NCI-H526 treated with DMSO at 0.1 percent for 48 hours (cell line): Measurements from ENCODE around the gene SDCCAG8.

ENCODE experiments used
- DNase-seq: peaks from one replicate; lab custom pipeline; 2025; lab: John Stamatoyannopoulos, UW

SDCCAG8 gene

GRCh38 chr1:243483952-243484351 is 228.1 kb downstream of the SDCCAG8 start:
- DNase-seq: no peak

GRCh38 chr1:243487036-243487648 is 231.3 kb downstream of the SDCCAG8 start:
- DNase-seq: no peak

GRCh38 chr1:243487649-243488227 is 231.9 kb downstream of the SDCCAG8 start:
- DNase-seq: no peak

GRCh38 chr1:243488459-243489157 is 232.8 kb downstream of the SDCCAG8 start:
- DNase-seq: no peak

GRCh38 chr1:243489158-243489527 is 233.3 kb downstream of the SDCCAG8 start:
- no peak for DNase-seq

GRCh38 chr1:243489681-243490546 is 234.1 kb downstream of the SDCCAG8 start:
- DNase-seq: no peak

GRCh38 chr1:243490748-243491686 is 235.2 kb downstream of the SDCCAG8 start:
- DNase-seq: no peak

GRCh38 chr1:243493156-243494129 is 237.6 kb downstream of the SDCCAG8 start:
- DNase-seq: no peak

- no peak for DNase-seq
These were observed 239.0 kb downstream of the SDCCAG8 start for GRCh38 chr1:243494741-243495431.

- DNase-seq: no peak
These were observed 239.8 kb downstream of the SDCCAG8 start for GRCh38 chr1:243495442-243496186.

GRCh38 chr1:243496187-243496646 is 240.4 kb downstream of the SDCCAG8 start:
- DNase-seq: no peak

- no peak for DNase-seq
These were observed 241.0 kb downstream of the SDCCAG8 start for GRCh38 chr1:243496806-243497205.

GRCh38 chr1:243497939-243498681 is 242.3 kb downstream of the SDCCAG8 start:
- no peak for DNase-seq

- DNase-seq: no peak
These were observed 243.4 kb downstream of the SDCCAG8 start for GRCh38 chr1:243499248-243499647.

GRCh38 chr1:243499711-243500110 is 243.9 kb downstream of the SDCCAG8 start:
- DNase-seq: no peak

- DNase-seq: no peak
These were observed 244.7 kb downstream of the SDCCAG8 start for GRCh38 chr1:243500512-243500911.

GRCh38 chr1:243501002-243501401 is 245.2 kb downstream of the SDCCAG8 start:
- no peak for DNase-seq

- DNase-seq: no peak
These were observed 247.3 kb downstream of the SDCCAG8 start for GRCh38 chr1:243503155-243503554.
